Lung (tissue), 12 donors: Measurements from ENCODE around the gene HOMER1. TPM values are rescaled to one million over a fixed set of nuclear protein-coding genes. Genes with fewer than 3 reads are reported as not detected.

Experiments
- ATAC-seq: fragments of 200-7000 bp; cut with Tn5 transposase; one replicate; pipeline ENCODE4 v1.9.1; 2020; ENCODE audit warnings: moderate number of reproducible peaks; ENCODE audit not compliant: insufficient read depth, low FRiP score
- DNase-seq, 3 donors: peaks; one replicate each; pipeline ENCODE4 v3.0.0-alpha.2; 2013 to 2017
- H3K27ac ChIP-seq, 2 donors: one replicate each; pipeline ENCODE4 v1.5.1; 2013; ENCODE audit warnings: mild to moderate bottlenecking in 2 of 2, moderate library complexity in 2 of 2, control low read depth in 1 of 2, inconsistent platforms in 1 of 2, low read depth in 1 of 2, low read length in 1 of 2
- H3K27me3 ChIP-seq, 3 donors: one replicate each; pipeline ENCODE4 v1.5.1; 2013; ENCODE audit warnings: low read length in 2 of 3; ENCODE audit not compliant: control insufficient read depth in 3 of 3, insufficient read depth in 3 of 3
- H3K36me3 ChIP-seq, 4 donors: one replicate each; pipeline ENCODE4 v1.5.1; 2013; ENCODE audit warnings: low read length in 4 of 4, mild to moderate bottlenecking in 1 of 4, moderate library complexity in 1 of 4; ENCODE audit not compliant: control insufficient read depth in 4 of 4, insufficient read depth in 4 of 4
- H3K4me1 ChIP-seq, 5 donors: one replicate each; pipeline ENCODE4 v1.5.1; 2013; ENCODE audit warnings: low read length in 5 of 5, mild to moderate bottlenecking in 2 of 5, moderate library complexity in 1 of 5; ENCODE audit not compliant: control insufficient read depth in 5 of 5, insufficient read depth in 5 of 5
- H3K4me3 ChIP-seq: one replicate; pipeline ENCODE4 v1.5.1; 2013; ENCODE audit warnings: mild to moderate bottlenecking, control low read depth, moderate library complexity
- H3K9ac ChIP-seq, 2 donors: one replicate each; pipeline ENCODE4 v1.5.1; 2013; ENCODE audit warnings: low read length in 2 of 2, control low read depth in 1 of 2; ENCODE audit not compliant: insufficient read depth in 1 of 2
- H3K9me3 ChIP-seq, 4 donors: one replicate each; pipeline ENCODE4 v1.5.1; 2013; ENCODE audit warnings: low read length in 3 of 4, mild to moderate bottlenecking in 1 of 4, moderate library complexity in 1 of 4; ENCODE audit not compliant: control insufficient read depth in 4 of 4, insufficient read depth in 3 of 4
- WGBS, 2 donors: extraction: QIAGEN DNeasy Blood & Tissue Kit; methylation state at CpG; one replicate each; pipeline ENCODE4 v1.1.7; 2013; 5-methylcytosine and 5-hydroxymethylcytosine counted together
- polyA plus RNA-seq, 2 donors: library from polyadenylated mRNA; stranded (reverse); fragments of 200-250 nt; gene quantifications; one replicate each; pipeline ENCODE4 v1.2.1, GENCODE V29; 2013
- total RNA-seq, 2 donors: library from RNA; depleted of rRNA in 1 of 2; stranded (reverse); fragments of >200 nt in 1 of 2; gene quantifications; one replicate each; pipeline ENCODE4 v1.2.1, GENCODE V29; 2014 to 2021
- TF ChIP-seq, protein P1 (sequence below): IDR thresholded peaks from 2 replicates; pipeline ENCODE4 v1.5.1; 2012; ENCODE audit warnings: mild to moderate bottlenecking; ENCODE audit errors: control extremely low read depth, extremely low read depth
- donor health status: control.
- donor health status: control.
- donor health status: Bipolar disorder and iron deficiency.
- donor health status: healthy.
- donor health status: DM: yes; HTN: yes; CAD: no.

Gene HOMER1
- total and polyA plus RNA-seq, 4 donors: 1.2 to 15.4 (median 4.5) TPM

DNA sequence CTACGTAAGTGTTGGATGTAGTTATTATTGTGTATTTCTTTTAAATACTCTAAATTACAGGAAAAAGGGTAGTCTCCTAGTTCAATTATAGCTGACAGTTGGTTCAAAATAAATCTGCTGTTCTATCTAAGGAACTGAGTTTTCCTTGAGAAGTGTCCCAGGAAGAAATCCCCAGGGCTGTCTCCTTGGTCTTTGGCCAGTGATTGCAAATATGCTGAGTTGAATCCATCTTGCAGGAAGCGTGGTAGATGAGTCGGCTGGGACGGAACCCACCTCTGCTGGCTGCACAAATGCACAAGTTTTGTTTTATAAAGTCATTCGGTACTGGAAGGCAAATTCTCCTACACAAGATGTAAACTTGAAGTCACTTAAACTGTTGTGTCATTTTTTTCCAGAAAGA, 30.2 kb upstream of the HOMER1 start:
- no peak overlapping the region for H3K4me3 ChIP-seq
- no peak overlapping the region for H3K9ac ChIP-seq
- WGBS, 2 donors: 83 to 93% methylated on average over 5 of the region's 5 CpGs
- no peak overlapping the region for H3K27ac ChIP-seq
- no peaks in the 10 kb centered on the region for H3K9me3 ChIP-seq
- peaks cover 0 to 2% (median 0%) of the 10 kb centered on the region in 5 donors for H3K4me1 ChIP-seq
- no peaks in the 10 kb centered on the region for H3K36me3 ChIP-seq
- TF ChIP-seq, protein P1, sequence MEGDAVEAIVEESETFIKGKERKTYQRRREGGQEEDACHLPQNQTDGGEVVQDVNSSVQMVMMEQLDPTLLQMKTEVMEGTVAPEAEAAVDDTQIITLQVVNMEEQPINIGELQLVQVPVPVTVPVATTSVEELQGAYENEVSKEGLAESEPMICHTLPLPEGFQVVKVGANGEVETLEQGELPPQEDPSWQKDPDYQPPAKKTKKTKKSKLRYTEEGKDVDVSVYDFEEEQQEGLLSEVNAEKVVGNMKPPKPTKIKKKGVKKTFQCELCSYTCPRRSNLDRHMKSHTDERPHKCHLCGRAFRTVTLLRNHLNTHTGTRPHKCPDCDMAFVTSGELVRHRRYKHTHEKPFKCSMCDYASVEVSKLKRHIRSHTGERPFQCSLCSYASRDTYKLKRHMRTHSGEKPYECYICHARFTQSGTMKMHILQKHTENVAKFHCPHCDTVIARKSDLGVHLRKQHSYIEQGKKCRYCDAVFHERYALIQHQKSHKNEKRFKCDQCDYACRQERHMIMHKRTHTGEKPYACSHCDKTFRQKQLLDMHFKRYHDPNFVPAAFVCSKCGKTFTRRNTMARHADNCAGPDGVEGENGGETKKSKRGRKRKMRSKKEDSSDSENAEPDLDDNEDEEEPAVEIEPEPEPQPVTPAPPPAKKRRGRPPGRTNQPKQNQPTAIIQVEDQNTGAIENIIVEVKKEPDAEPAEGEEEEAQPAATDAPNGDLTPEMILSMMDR: no peak
- no peak for ATAC-seq
- no peak for DNase-seq
- H3K27me3 ChIP-seq: no peaks in the 10 kb centered on the region

DNA sequence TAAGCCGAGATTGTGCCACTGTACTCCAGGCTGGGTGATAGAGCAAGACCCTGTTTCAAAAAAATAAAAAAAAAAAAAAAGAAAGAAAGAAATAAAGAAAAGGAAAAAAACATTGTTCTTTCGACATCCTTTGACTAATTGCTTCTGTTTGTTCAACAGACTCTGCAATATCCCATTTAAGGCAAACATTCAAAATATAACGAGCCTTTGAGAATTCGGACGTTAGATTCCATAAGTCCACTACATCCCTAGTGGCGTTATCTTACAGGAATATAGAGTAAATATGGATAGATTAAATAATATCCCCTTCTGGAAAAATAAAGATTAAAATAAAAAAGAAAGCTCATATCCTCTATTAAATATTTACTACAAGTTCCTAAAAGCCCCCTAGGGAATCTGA, 27.0 kb upstream of the HOMER1 start:
- H3K27ac ChIP-seq: no peak overlapping the region
- WGBS, 2 donors: 74 to 88% methylated on average over 6 of the region's 6 CpGs
- no peaks in the 10 kb centered on the region for H3K27me3 ChIP-seq
- H3K4me1 ChIP-seq: no peaks in the 10 kb centered on the region
- DNase-seq (no peak), ATAC-seq (no peak)
- H3K9ac ChIP-seq: no peak overlapping the region
- H3K36me3 ChIP-seq: no peaks in the 10 kb centered on the region
- H3K4me3 ChIP-seq: no peak overlapping the region
- no peaks in the 10 kb centered on the region for H3K9me3 ChIP-seq
- TF ChIP-seq, protein P1: no peak

DNA sequence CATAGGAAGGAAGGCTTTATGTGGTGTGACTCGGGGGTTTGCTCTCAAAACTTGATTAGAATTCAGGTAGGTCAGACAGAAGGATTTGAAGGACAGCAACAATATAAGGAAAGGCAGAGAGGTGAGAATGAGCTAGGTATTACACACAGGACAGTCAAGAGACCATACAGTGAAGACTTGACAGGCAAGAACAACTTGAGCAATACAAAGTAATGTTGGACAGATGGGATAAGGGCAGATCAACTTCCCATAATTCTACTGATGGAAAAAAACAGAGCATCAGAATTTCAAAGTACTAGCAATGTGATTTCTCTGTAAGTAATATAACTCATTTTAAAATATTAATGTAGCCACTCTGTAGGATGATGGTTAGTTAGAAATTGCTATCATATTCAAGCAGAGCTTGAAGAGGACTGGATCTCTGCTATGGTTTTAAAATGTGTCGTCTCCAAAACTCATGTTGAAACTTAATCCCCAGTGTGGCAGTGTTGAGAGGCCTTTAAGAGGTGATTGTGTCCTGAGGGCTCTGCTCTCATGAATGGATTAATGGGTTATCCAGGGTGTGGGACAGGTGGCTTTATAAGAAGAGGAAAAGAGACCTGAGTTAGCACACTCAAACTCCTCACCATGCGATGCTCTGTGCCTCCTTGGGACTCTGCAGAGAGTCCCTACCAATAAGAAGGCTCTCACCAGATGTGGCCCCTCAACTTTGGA, 22.4 kb upstream of the HOMER1 start:
- TF ChIP-seq, protein P1: no peak
- Histone ChIP-seq H3K27ac (no peak overlapping the region), H3K9me3 (no peaks in the 10 kb centered on the region), H3K36me3 (no peaks in the 10 kb centered on the region), H3K9ac (no peak overlapping the region), H3K27me3 (no peaks in the 10 kb centered on the region), H3K4me3 (no peak overlapping the region), H3K4me1 (no peaks in the 10 kb centered on the region)
- DNase-seq: no peak
- no peak for ATAC-seq
- 78% methylated on average over 3 of the region's 3 CpGs for WGBS, 2 donors
